Measurements from ENCODE around the gene AGBL4.
"Not testable (repeated sequence)": the region's sequence is repeated elsewhere in the genome, so short reads cannot be mapped to it uniquely, and the experiment has no call there.

AGBL4 gene

GRCh38 chr1:48566492-48566891, 1457.3 kb downstream of the AGBL4 start:
- FAIRE-seq, result no peak

- FAIRE-seq, result no peak
These were observed 1460.7 kb downstream of the AGBL4 start for GRCh38 chr1:48563021-48563420.

DNA sequence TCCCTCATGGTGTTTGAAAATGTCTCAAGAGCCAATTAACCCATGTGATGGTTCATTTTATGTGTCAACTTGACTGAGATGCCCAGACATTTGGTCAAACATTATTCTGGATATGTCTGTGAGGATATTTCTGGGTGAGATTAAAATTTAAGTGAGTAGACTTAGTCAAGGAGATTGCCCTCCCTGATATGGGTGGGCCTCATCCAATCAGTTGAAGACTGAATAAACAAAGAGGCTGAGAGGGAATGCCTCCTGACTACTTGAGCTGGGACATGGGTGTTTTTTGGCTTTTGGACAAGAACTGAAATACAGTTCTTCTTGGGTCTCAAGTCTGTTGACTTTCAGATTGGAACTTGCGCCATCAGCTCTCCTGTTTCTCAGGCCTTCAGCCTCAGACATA, 1462.3 kb downstream of the AGBL4 start:
- FAIRE-seq, result no peak

DNA sequence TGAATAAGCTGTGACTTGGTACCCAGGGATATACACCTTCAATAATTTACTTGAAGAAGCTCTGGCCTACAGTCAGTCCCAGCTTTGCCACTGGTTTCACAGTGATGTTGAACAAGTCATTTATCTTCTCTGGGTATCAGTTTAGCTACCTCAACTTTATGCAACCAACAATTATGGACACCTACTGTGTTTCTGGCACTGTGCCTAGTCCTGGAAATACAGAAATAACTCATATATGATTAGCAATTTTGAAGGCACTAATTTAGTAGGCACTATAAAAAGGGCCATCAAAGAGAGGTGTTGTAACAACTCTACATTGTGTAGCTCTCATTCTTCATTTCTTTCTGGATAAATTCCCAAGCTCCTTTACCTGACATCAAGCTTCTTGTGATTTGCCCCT, 1463.2 kb downstream of the AGBL4 start:
- no peak for FAIRE-seq

DNA sequence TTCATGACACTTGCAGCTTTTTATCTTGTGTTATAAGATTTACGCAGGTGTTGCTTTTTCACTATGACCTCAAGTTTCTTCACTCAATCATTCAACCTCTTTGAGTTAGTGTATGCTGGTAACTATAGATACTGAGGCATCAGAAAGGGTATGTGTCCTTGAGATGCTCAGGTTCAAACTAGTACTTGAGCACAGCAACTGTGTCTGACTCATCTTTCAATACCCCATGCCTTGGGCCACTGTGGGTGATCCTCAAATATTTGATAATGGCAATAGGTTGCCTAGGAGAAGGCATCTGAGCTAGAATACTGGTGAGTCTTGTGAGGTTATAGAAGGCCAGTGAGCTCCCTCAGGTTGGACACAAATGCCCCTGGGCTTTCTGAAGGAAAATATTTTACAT, 1463.6 kb downstream of the AGBL4 start:
- FAIRE-seq, result no peak

DNA sequence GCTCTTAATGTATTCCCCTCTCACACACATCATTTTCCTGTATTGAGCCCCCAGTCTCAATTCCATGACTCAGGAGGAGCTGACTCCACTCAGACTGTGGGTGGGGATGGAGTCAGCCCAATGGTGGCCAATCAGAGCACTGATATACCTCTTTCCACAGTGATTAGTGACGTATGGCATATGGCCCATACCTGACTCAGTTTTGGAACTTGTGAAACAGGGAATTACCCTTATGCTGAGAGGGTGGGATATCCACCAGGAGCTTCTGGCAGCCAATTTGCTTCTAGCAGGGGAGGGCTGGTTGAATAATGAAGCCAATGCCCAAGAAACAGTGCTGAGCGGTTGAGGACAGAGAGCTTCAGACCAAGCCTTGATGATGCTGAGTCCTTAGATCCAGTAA, 1465.4 kb downstream of the AGBL4 start:
- FAIRE-seq, result no peak

DNA sequence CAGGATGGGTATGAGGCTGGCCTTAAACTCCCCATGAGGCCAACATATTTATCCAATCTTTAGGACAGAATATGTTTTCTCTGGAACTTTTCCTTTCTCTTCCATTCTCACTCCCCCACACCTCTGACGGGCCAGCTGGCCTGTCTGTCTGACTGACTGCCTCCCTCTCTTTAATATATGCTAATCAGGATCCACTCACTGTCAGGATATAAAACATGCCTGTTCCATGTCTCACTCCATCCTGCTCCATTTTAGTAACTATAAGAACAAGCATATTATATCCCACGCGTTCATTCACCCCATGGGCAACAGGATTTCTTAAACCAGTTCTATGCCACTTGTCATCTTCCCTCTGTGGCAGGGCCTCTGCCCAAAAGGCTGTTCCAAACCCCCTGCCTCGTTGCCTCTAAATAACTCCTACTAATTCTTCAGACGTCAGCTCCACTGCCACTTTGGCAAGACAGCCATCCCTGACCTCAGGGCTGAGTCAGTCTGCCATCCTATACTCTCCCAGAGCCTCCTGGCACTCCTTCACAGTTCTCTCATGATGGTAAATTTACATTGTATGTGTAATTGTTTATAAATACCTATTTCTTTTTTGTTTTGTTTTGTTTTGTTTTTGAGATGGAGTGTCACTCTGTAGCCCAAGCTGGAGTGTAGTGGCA, 1467.4 kb downstream of the AGBL4 start:
- FAIRE-seq, result no peak

GRCh38 chr1:48555271-48555670, 1468.5 kb downstream of the AGBL4 start:
- FAIRE-seq, result no peak

- FAIRE-seq, result no peak
These were observed 1470.7 kb downstream of the AGBL4 start for GRCh38 chr1:48552903-48553606.

DNA sequence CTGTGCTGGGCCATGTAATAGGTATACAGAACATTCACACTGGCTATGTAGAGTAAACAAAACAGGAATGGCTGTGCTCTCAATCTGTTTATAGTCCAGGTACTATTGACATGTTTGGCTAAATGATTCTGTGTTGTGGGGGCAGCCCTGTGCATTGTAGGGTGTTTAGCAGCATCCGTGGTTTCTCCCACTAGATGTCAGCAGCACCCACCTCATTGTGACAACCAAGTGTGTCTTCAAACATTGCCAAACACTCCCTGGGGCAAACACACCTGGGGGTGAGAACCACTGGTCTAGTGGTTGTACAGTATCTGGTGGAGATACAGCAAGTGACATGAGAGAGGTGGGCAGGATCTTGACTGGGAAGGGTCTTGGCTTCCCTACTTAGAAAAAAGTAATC, 1471.3 kb downstream of the AGBL4 start:
- FAIRE-seq, result no peak

DNA sequence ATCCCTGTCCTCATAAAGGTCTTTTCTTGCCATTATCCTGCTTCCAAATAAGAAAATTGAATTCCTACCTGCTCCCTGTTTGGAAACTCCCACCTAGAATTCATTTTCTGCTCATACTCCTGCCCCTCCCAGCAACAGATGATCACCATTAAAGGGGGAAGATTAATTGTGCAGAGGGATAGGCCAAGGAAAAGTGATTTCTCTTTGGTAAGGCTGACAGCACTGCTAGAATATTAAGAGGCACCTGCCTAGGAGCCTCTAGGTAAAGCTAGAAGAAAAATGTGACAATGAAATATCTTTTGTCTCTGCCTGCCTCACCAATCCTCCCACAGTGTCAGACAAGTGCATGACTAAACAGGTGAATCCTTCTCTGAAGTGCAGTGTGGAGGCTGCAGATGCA, 1474.8 kb downstream of the AGBL4 start:
- FAIRE-seq, result no peak

GRCh38 chr1:48547561-48548220, 1476.1 kb downstream of the AGBL4 start:
- FAIRE-seq, result no peak

- FAIRE-seq, result no peak
These were observed 1479.9 kb downstream of the AGBL4 start for GRCh38 chr1:48543854-48544253.

- FAIRE-seq, result no peak
These were observed 1483.2 kb downstream of the AGBL4 start for GRCh38 chr1:48540587-48540986.

DNA sequence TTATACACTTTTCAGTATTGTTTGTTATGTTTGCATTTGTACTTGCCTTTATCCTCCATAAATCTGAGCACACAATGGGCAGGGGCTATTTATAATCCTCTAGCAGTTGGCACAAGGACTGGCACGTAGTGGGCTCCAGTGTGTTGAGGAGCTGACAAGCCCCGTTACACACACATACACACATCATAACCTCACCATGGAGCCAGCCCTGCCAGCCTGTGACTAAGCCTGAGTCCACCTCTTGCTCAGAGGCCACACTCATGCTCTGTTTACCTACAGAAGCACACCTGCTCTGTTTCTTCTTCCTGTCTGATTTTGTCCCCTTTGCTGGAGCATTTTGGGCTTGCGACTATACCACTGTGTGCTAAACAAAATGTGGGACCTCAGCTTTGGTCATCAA, 1487.3 kb downstream of the AGBL4 start:
- FAIRE-seq, result no peak

DNA sequence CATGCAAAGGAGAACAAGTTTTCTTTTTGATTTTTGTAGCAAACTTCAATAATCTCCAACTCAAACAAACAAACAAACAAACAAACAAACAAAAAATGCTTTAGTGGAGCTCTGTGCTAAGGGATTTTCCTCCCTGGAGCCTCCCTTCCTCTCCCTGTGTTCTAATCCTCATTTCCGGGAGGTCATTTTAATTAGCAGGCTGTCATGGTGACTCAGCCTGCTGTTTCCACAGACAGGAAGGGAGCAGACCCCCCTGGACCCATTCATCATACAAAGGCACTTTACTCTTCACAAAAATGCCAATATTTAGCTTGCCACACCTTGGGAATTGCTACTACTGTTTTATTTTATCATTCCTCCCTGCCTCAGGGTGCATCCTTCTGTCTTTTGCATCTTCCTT, 1490.8 kb downstream of the AGBL4 start:
- FAIRE-seq, result no peak

GRCh38 chr1:48530727-48531351, 1492.9 kb downstream of the AGBL4 start:
- FAIRE-seq, result no peak

- no peak for FAIRE-seq
These were observed 1496.7 kb downstream of the AGBL4 start for GRCh38 chr1:48527051-48527450.

DNA sequence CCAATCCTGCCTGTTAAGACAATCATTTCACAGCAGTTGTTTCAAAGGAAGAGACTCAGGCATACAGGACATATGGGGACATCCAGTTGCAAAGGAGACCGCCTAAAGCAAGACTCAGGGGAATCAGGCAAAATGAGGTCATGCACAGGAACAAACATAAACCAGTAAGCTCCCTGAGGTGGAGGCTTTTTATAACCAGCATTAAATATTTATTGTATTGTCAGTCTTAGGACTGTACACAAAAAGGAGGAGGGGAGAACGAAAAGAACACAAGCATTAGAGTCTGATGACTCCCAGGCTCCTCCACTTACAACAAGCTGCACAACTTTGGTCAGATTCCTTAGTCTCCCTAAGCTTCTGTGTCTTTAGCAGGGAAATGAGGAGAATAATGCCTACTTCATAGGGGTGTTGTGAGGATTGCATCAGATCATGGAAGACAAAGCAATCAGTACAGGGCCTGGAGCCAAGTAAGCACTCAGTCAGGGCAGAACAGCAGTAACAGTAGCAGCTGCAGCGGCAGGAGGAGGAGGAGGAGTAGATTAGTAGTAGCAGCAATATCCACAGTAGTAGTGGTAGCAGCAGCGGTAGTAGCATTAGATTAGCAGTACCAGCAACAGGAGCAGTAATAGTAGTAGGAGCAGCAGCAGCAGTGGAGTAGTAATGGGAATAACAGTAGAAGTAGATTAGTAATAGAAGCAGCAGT, 1497.6 kb downstream of the AGBL4 start:
- no peak for FAIRE-seq

DNA sequence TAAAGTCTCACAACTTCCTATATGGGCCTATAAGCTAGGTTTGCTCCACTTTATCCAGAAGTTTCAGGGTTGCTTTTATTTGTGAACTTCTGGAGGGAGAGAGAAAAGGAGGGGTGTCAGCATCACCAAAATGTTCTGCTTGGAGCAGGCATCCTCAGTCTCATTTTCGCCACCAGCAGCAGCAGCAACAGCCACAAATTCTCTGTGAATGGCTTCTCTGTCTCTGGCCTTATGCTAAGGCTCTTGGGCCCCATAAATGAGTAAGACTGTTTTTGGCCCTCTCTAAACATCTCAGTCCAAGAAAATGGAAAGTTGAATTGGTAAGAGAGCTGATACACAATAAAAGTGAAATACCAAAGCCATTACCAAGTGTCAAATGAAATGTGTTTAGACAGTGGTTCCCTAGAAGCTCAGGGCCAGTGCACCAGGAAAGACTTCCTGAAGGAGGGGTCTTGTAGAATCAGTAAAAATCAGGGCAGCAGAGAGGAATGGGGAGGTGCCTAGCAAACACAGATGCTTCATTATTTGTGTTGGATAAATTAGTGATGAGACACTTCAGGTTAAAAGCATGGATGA, 1498.8 kb downstream of the AGBL4 start:
- no peak for FAIRE-seq

DNA sequence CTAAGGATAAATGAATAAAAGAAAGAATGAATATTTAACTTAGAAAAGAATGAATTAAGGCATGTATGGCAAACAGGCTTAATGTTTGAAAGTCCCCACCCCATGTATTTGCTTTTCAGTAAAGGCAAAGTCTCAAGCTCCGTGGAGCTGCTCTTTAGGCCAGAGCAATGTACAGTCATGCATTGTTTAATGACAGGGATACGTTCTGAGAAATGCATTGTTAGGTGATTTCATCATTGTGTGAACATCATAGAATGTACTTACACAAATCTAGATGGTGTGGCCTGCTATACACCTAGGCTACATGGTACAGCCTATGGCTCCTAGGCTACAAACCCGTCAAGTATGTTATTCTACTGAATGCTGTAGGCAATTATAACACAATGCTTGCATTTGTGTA, 1500.2 kb downstream of the AGBL4 start:
- no peak for FAIRE-seq

GRCh38 chr1:48519896-48520295, 1503.9 kb downstream of the AGBL4 start:
- not testable (repeated sequence) for FAIRE-seq

DNA sequence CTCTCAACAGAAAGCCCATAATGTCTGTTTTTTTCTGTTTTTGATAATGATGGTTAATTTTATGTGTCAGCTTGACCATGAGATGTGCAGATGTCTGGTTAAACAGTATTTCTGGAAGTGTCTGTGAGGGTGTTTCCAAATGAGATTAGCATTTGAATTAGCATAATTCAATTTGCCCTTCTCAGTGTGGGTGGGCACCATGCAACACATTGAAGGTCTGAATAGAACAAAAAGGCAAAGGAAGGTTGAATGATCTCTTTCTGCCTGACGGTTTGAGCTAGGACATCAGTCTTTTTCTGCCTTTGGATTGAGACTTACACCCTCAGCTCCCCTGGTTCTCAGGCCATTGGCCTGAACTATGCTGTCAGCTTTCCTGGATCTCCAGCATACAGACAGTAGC, 1516.9 kb downstream of the AGBL4 start:
- FAIRE-seq, result no peak

All from colon (tissue), 2 donors.